HG03064 (cell line): ENCODE data around the gene C16orf95.

Experiments
- ATAC-seq: cut with Tn5 transposase; IDR thresholded peaks from one replicate; pipeline ENCODE4 v1.9.1; 2021; ENCODE audit warnings: low read depth; ENCODE audit not compliant: unreplicated experiment

C16orf95 gene

DNA sequence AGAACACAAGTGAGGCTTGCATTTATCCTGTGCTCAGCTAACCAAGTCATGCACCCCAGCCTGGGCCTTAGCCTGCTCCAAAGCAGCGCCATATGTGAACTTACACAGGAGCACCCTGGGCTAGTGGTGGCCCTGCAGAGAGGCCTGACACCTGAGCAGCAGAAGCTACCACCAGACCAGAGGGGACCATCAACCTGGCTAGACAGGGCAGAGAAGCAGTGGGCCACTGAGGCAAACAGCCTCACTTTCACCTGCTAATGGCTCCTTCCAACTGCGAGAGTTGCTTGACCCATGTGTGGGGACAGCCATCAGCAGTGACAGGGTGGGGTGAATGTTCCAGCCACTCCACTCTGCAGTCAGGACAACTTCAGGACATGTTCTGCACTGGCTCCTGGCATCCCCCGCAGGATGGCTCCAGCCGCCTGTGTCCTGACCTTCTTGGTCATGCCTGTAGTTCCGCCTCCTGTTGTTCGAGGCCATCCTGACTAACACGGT, 2.9 kb upstream of the C16orf95 start:
- no peak for ATAC-seq

DNA sequence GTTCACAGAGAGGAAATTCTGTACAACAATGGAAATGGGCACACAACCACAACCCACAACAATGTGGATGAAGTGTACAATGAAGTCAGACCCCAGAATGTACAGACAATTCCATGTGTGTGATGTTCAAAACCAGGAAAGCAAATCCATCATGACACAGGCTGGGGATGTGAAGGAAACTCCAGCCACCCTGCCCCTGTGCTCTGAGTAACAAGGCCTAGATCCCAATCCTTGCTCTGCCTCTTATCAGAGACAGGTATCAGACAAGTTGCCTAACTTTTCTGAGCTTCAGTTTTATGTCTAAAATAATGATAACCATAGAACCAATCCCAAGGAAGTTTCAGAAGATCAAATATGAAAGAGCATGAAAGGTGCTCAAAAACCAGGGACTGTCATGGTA, 1.8 kb upstream of the C16orf95 start:
- no peak for ATAC-seq

DNA sequence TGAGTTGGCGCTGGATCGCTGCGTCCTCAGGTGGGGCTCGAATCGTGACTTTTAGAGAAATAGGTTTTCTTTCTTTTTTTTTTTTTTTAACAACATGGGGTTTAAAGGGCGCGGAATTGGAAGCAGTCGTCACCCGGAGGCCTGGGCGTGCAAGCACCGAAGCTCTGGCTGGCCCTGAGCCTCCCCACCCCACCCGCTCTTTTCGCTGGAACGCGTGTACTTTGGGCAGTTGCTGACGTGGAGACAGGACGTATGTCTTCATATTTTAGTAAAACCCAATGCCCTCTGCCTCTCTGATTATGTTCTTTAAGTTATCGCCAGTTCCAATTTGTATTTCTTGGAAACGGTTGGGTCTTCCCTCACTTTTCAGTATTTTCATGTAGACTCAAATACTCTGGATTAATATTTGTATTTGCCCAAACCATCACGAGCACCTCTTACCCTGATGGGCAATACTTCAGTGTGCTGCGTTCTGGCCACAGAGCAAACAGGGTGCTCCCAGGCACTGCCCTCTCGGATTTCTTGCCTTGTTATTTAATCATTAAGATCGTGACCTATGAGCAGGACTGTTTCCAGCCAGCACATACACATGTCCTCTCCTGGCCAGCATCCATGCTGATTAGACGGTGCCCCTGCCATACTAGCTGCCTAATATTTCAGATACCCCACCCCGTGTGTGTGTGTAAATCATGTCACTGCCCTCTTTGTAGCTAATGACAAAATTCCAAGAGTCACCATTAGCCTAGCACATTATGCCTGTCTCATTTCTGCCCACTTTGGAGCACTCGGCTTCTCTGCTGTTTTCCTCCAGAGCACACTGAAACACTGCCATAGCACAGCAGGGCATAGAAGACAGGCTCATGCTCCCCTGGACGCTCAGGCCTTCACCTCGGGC, 805 bp upstream of the C16orf95 start:
- peak; percentile 16 for ATAC-seq

DNA sequence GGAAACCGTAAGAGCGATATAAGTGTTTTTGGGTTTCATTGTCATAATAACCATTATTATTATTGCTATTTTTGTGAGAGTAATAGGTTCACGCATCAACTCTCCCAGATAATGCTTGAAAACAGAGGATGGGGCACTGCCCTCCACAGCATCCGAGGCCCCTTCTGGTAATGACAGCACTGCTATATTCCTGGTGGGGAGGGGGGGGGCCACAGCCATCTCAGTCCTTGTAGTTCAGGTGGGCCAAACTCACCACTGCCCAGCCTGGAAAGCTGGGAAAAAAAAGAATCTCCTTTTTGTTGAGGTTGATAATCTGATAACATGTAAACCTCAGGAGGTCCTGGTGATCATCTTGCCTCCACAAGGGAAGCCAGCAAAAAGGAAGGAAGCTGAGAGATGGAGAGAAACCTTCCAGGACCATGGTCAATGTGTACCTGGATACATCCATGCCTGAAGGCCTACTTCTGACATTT, 706 bp downstream of the C16orf95 start:
- no peak for ATAC-seq

DNA sequence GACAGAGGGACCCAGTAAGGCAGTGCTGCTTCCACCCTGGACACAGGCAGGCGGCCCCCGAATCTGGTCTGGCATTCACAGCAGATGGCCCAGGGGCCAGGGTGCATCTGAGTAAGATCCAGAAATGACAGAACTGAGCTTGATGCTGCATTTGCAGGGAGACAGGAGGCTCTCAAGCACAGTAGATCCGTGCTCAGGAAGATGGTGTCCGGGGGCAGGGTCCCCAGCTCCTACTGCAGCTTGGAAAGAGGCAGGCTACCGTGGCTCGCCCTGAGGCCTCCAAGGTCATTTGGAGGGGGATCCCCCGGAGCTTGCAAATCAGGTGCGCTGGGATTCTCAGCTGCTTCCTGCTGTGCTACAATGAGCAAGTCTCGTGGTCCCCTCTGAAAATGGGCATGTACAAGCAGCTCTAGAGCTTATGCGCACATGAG, 2.2 kb downstream of the C16orf95 start:
- ATAC-seq: no peak

DNA sequence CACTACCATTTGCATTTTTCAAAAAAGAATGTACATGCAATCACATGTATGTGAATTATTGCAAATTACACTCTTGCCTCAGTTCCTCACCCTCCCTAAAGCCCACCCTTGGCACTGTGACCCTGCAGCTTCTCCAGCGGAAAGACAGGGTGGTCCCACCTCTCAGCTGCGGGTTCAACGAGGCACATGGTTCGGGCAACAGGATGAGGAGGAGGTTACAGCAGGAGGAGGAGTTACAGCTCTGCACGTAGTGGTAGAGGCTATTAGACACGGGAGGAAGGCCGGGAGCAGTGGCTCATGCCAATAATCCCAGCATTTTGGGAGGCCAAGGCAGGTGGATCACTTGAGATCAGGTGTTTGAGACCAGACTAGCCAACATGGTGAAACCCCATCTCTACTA, 5.2 kb downstream of the C16orf95 start:
- no peak for ATAC-seq

DNA sequence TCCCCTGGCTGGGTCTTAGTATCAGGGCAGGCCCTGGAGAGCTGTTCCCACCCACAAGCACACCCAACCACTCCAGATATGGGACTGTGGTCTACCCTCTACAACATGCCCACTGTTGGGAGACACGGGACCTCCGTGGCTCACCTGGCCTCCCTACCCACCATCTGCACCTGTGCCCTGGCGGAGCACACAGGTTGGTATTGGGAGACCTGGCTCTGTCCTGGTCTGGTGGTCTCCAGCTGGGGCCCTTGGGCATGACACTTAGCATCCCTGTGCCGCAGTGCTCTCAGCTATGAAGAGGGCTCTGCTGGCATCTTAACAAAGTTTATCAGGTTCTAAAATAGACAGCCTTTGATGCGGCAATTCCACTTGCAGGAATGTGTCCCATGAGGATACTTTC, 5.8 kb downstream of the C16orf95 start:
- ATAC-seq: no peak

DNA sequence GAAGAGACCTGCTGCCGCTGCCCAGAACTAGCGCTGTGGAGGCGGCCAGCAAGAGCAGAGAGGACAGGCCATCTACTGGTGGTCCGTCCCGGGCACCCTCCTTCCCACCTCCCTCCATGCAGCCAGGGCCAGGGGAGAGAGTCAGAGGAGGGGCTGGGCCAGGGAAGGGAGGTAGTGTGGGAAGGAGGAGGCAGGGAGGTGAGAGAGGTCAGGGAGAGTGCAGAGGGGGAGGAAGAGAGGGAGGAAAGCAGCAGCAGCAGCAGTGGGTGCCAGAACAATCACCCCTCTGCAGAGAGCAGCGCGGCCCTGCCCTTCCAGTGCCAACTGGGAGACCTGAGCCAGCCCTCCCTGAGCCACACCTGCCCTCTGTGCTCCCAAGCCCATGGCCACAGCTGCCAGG, 6.6 kb downstream of the C16orf95 start:
- no peak for ATAC-seq

DNA sequence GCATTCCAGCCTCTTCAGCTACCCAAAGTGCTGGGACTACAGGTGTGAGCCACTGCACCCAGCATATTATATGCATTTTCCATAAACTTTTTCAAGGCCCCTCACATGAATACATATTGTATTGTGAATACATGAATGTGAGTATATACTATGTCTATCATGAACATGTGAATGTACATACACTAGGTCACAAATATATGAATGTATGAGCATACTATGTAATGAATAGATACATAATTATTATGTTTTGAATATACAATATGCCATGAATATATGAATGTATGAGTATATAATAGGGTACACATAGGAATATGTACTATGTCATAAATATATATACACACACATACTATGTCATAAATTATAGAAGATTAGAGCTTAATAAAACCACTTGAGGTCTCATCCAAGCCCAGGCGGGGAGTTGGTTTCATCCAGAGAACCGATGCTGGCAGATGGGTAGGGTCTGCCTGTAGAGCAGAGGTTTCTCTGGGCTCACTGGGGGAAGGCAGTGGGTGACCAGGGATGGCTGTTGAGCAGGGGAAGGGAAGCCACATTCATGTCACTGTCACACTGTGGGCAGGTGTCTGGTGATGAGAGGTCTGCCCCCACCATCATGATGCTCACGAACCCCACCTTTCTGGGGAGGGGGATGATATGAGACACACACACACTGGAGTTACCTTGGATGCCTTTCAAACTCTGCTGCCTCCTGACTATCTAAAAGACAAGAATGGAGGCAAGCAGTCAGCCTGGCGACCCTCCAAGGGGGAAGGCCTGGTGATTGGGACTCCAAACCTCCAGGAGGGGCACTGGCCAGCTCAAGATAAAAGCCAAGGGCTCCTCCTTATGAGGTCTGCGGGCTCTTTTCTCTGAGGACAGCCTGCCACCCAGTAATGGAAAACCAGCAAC, 7.3 kb downstream of the C16orf95 start:
- no peak for ATAC-seq

DNA sequence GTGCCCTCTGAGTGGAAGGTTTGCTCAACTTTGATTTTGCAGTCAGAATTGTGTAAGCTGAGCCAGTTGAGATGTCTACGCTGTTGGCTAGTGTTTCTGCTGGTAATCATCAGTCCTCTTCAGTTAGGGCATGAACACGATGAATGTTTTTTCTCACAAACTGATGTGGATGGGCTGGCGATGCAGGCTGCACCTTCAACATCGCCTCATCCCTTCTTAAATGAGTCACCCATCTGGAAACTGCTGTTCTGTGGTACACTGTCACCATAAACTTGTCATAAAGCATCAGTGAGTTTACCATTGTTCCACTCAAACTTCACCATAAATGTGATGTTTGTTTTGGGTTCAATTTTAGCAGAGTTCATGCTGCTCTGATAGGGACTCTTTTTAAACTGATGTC, 8.4 kb downstream of the C16orf95 start:
- no peak for ATAC-seq

DNA sequence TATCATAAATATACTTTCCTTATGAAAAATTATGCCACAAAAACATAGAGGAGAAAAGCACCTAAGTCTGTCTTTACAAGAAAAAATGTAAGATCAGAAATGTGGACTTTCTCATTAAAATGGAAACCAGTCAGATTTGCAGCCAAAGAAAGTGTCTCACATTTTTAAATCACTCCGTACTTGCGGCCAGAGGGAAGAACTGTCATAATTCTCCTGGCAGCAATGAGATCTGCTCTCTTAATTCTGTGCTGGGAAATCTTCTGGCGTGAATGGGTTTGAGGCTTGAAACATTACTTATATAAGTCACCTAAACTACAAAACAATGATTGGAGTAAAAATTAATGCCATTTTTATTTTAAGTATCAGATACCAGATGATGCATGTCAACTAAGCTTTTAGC, 10.7 kb downstream of the C16orf95 start:
- no peak for ATAC-seq

DNA sequence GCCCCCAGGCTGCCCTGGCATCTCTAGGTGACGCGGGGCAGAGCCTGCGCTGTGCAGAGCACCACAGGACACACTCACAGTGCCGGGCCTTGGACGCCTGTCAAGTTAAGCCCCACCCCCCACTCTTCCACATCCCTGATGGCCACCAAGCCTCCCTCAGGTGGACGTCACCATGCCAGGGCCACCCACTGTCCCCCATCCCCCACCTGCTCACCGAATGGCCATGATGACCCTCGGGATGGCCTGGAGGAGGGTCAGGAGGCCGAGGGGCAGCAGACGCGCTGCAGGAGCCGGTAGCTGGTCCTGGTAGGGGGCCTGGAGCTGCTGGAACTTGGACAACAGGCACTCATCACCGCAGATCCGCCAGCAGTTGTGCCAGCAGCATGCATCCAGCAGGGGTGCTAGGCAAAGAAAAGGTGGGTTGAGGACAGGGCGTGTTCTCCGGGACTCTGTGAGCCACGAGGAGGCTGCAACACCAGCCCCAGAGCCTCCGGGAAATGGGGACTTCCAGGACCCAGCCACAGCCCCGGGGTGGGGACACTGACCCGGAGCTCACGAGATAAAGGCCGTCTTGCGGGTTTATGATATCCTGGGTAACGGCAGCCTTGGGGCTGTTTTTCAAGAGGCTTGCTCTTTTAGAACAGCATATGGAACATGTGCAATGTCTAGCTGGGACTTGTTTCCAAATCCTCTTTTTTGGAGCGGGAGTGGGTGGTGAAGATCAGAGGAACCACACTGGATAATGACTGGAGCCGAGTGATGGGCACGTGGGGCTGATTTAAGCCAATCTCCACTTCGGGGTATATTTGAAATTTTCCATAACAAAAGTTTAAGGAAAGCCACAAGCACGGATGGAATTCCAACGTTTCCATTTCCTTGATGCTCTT, 11.4 kb downstream of the C16orf95 start:
- no peak for ATAC-seq

DNA sequence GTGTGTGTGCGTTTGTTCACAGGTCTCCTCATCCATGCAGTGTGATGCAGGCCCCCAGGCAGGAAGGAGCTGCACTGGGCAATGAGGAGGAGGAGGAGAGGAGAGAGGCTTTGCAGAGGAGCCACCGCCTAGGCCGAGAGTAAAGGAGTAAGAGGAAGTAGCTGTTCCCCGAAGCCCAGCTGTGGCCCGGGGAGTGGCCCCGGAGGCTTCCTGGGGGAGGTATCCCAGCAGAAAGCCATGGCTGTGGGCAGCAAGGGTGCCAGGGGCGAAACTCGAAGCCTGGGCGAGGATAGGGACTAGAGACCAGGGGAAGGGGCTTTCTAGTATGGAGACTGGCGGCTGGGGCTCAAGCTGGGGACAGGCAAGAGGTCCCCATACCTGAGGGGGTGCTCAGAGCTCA, 12.2 kb downstream of the C16orf95 start:
- ATAC-seq: no peak

DNA sequence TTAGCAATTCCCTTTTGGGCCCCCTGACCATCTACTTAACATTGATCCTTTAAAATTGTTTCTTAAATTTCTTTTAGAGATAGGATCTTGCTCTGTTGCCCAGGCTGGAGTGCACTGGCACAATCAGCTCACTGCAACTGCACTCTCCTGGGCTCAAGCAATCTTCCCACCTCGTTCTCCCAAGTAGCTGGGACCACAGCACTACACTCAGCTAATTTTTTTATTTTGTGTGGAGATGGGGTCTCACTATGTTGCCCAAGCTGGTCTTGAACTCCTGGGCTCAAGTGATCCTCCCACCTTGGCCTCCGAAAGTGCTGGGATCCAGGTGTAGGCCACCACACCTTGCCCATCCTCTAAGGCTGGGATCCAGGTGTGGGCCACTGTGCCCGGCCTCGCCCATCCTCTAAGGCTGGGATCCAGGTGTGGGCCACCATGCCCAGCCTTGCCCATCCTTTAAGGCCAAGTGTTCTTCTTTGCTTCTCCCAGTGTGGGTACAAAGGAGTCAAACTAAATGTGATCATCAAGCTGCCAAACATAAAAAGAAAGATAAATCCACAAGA, 13.2 kb downstream of the C16orf95 start:
- no peak for ATAC-seq

DNA sequence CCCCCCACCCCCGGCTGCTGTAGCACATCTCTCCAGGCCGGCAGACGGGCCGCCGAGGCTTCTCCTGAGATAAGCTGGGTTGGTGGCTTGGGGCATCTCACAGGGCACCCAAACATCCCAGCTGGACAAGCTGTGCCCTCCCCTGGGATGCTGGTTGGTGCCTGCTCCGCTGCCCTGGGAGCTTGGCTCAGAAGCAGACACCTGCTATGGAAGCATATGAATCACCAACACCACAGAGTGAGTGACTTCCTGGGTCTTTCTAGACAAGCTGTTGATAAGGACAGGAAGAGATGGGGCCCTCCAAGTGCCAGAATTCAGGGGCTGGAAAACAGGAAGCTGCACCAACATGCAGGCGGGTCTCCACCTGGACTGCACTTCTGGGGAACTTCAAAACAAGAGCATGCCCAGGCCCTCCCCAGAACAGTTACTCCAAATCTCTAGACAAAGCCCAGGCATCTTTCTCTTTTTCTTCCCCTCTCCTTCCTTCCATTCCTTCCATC, 13.7 kb downstream of the C16orf95 start:
- no peak for ATAC-seq

DNA sequence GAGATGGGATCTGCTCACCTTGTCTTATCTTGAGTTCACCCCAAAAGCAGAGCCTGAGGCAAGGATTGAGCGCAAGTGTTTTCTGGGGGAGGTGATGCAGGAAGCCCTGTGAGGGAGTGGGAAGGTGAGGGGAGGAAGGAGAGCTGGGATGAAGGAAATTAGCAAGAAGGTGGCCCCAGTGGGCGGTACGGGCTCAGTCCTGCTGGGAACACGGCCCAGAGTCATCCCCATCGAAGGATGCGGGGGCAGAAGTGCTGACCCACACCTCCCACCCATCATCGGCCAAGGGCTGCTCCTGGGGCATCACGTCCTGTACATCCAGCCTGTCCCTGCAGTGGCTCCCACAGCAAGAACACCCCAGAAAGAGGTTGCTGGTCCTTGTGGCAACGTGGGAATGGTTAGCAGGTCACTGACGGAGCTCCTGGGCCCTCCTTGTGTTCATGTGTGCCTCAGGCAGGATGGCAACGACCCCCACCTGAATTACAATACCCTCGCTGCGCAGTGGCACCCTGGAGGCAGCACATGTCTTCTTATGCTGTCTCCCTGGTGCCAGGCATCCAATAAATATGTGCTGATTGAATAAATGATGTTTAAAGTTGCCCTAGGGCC, 18.2 kb downstream of the C16orf95 start:
- no peak for ATAC-seq

DNA sequence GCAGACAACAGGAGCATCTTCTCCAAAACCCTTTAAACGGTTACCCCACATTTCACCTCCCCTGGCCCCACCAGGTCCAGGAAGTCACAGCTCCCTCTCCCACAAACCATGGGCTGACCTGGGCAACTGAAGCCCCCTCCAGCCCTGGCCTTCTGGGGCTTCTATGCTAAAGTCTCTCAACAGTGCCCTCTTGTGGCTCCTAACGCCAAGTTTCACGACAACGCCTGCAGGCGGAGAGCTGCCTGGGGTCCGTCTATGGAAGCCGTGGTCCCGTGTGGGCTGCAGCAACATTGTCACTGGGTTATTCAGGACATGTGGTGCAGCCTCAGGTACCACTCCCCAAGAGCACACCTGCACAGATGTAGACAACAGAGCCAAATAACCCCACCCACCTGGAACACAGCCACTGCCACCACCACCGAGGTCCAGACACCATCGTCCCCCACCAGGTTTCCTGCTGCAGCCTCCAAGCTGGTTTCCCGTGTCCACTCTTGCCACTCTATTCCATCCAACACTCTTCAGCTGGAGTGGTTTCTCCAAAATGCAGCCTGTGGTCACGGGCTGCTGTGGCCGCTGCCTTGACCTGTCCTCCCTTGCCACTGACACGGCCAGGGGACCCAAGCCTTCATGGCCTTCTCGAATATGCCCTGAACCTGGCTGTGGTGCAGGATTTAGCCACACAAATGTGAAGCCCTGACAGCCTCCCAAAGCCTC, 19.1 kb downstream of the C16orf95 start:
- ATAC-seq: no peak

DNA sequence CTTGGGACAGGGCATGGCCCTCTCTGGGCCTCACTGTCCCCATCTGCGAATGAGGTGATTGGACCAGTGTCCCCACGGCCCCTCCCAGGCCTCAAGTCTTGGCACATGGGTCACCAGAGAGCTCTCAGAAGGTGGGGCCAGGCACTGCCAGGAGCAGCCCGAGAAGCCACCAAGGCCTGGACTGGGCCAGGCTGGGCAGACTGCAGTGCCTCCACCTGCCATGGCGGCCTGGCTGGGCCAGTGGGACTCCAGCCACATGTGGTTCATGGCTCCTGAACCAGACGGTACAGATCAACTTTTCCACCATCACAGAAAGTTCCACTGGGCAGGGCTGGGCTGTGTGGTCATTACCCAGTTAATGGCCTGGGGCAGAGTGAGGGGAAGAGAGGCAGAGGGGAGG, 19.8 kb downstream of the C16orf95 start:
- no peak for ATAC-seq
